Panc1 (cell line): ENCODE results near the gene ZNF808.
"Not testable (repeated sequence)": the region's sequence is repeated elsewhere in the genome, so short reads cannot be mapped to it uniquely, and the experiment has no call there.

Experiments
- POLR2AphosphoS5 ChIP-seq: IDR thresholded peaks from 2 replicates; pipeline ENCODE4 v1.6.1; 2012; ENCODE audit warnings: mild to moderate bottlenecking, low read depth, low read length, moderate library complexity
- SIN3A ChIP-seq: IDR thresholded peaks from 2 replicates; pipeline ENCODE4 v1.6.1; 2012; ENCODE audit warnings: low read depth, mild to moderate bottlenecking, low read length, moderate library complexity, borderline replicate concordance; ENCODE audit not compliant: insufficient read depth
- TCF7L2 ChIP-seq: IDR thresholded peaks from 2 replicates; pipeline ENCODE4 v1.6.1; 2011; ENCODE audit warnings: mild to moderate bottlenecking, low read depth, low read length, inconsistent platforms
- TF ChIP-seq, protein P1 (sequence below): fragments of 450-650 bp; IDR thresholded peaks from 2 replicates; pipeline ENCODE4 v1.5.1; 2017; ENCODE audit warnings: mild to moderate bottlenecking
- TF ChIP-seq, protein P2 (sequence below), 2 experiments: IDR thresholded peaks; 2 replicates each; pipeline ENCODE4 v1.6.1; 2011 to 2012; ENCODE audit warnings: low read depth in 2 of 2, control low read depth in 1 of 2, low read length in 1 of 2, mild to moderate bottlenecking in 1 of 2, moderate library complexity in 1 of 2; ENCODE audit not compliant: insufficient read depth in 1 of 2

DNA sequence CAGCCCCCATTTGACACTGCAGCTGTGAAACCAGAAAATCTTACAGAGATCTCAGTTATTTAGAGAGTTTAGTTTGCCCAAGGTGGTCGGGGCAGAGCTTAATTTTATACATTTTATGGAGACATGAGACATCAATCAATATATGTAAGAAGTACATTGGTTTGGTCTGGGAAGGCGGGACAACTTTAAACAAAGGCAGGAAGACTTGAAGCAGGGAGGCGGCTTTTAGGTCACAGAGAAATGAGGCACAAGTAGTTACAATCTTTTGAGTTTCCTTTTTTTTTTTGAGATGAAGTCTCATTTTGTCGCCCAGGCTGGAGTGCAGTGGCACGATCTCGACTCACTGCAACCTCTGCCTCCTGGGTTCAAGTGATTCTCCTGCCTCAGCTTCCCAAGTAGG, 15.1 kb downstream of the ZNF808 start:
- TF ChIP-seq, protein P1, sequence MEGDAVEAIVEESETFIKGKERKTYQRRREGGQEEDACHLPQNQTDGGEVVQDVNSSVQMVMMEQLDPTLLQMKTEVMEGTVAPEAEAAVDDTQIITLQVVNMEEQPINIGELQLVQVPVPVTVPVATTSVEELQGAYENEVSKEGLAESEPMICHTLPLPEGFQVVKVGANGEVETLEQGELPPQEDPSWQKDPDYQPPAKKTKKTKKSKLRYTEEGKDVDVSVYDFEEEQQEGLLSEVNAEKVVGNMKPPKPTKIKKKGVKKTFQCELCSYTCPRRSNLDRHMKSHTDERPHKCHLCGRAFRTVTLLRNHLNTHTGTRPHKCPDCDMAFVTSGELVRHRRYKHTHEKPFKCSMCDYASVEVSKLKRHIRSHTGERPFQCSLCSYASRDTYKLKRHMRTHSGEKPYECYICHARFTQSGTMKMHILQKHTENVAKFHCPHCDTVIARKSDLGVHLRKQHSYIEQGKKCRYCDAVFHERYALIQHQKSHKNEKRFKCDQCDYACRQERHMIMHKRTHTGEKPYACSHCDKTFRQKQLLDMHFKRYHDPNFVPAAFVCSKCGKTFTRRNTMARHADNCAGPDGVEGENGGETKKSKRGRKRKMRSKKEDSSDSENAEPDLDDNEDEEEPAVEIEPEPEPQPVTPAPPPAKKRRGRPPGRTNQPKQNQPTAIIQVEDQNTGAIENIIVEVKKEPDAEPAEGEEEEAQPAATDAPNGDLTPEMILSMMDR, result not testable (repeated sequence)
- TF ChIP-seq, protein P2, sequence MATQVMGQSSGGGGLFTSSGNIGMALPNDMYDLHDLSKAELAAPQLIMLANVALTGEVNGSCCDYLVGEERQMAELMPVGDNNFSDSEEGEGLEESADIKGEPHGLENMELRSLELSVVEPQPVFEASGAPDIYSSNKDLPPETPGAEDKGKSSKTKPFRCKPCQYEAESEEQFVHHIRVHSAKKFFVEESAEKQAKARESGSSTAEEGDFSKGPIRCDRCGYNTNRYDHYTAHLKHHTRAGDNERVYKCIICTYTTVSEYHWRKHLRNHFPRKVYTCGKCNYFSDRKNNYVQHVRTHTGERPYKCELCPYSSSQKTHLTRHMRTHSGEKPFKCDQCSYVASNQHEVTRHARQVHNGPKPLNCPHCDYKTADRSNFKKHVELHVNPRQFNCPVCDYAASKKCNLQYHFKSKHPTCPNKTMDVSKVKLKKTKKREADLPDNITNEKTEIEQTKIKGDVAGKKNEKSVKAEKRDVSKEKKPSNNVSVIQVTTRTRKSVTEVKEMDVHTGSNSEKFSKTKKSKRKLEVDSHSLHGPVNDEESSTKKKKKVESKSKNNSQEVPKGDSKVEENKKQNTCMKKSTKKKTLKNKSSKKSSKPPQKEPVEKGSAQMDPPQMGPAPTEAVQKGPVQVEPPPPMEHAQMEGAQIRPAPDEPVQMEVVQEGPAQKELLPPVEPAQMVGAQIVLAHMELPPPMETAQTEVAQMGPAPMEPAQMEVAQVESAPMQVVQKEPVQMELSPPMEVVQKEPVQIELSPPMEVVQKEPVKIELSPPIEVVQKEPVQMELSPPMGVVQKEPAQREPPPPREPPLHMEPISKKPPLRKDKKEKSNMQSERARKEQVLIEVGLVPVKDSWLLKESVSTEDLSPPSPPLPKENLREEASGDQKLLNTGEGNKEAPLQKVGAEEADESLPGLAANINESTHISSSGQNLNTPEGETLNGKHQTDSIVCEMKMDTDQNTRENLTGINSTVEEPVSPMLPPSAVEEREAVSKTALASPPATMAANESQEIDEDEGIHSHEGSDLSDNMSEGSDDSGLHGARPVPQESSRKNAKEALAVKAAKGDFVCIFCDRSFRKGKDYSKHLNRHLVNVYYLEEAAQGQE (IDR thresholded peaks at IDR 0.05; ENCODE audit: insufficient read depth in 1 of 2, low read depth in 2 of 2, low read length in 1 of 2), result not testable (repeated sequence)
- not testable (repeated sequence) for TF ChIP-seq SIN3A, POLR2AphosphoS5, TCF7L2
